Upper lobe of right lung (tissue), 1 donor: ENCODE measurements around the gene NFKBIA. TPM values are rescaled to one million over a fixed set of nuclear protein-coding genes. Genes with fewer than 3 reads are reported as not detected.
A peak's percentile ranks its signal among the peaks of the same experiment; 100 is the strongest.

Source experiments
- ATAC-seq: fragments of 200-7000 bp; cut with Tn5 transposase; one replicate; pipeline ENCODE4 v1.9.1; 2020; ENCODE audit warnings: mild to moderate bottlenecking, moderate library complexity
- DNase-seq: peaks from one replicate; pipeline ENCODE4 v3.0.0-alpha.2; 2020
- H3K27ac ChIP-seq: fragments of 200-600 bp; one replicate; pipeline ENCODE4 v1.8.0; 2022
- H3K27me3 ChIP-seq: fragments of 200-600 bp; one replicate; pipeline ENCODE4 v1.8.0; 2022; ENCODE audit warnings: mild to moderate bottlenecking
- H3K36me3 ChIP-seq: fragments of 200-600 bp; one replicate; pipeline ENCODE4 v1.8.0; 2022
- H3K4me1 ChIP-seq: fragments of 200-600 bp; one replicate; pipeline ENCODE4 v1.8.0; 2022
- H3K4me3 ChIP-seq: fragments of 200-600 bp; one replicate; pipeline ENCODE4 v1.8.0; 2022; ENCODE audit warnings: mild to moderate bottlenecking
- H3K9me3 ChIP-seq: fragments of 200-600 bp; one replicate; pipeline ENCODE4 v1.8.0; 2022
- CTCF ChIP-seq: fragments of 200-600 bp; IDR thresholded peaks from one replicate; pipeline ENCODE4 v1.8.0; 2022; ENCODE audit warnings: antibody characterized with exemption
- intact Hi-C: fragments of 100-400 bp; cut with DNase I; formaldehyde crosslinking; loops from one replicate; pipeline ENCODE4 v1.11.0; 2022
- total RNA-seq: library from RNA; stranded (reverse); fragmentation: NEBNext Ultra II Directional; extraction: Animal tissue kit (Norgen Biotek cat#: 25700); gene quantifications from one replicate; pipeline ENCODE4 v1.2.1, GENCODE V29; 2021
- donor health status: DM: no; HTN: yes; CAD: no; lungs with severe emphysema.

Gene NFKBIA
- total RNA-seq, 1 donor from 2014 or later: 361 TPM

GRCh38 chr14:35402323-35403113, 2.0 kb downstream of the NFKBIA start:
- intact Hi-C loops: loop anchor here (5.0 to 10.0 kb wide), 2 partner anchors 65 to 108 kb away; partner anchors contain the start of gene PSMA6
- no peaks in the 10 kb centered on the region for H3K27me3 ChIP-seq

GRCh38 chr14:35401422-35402265, 2.9 kb downstream of the NFKBIA start:
- TF ChIP-seq CTCF: no peak
- ATAC-seq (no peak), DNase-seq (no peak)
- peaks cover 57% of the 10 kb centered on the region for H3K4me1 ChIP-seq
- H3K27ac ChIP-seq: peak overlapping the region; percentile 100
- H3K36me3 ChIP-seq: peaks cover 46% of the 10 kb centered on the region
- H3K27me3 ChIP-seq: no peaks in the 10 kb centered on the region
- peak overlapping the region; percentile 97 for H3K4me3 ChIP-seq
- intact Hi-C loops: loop anchor here (5.0 to 10.0 kb wide), 2 partner anchors 64 to 107 kb away; partner anchors contain the start of gene PSMA6
- H3K9me3 ChIP-seq: no peaks in the 10 kb centered on the region

More at GRCh38 chr14:35402323-35403113, 2.0 kb downstream of the NFKBIA start:
- peaks cover 46% of the 10 kb centered on the region for H3K36me3 ChIP-seq
- H3K27ac ChIP-seq: peak overlapping the region; percentile 100
- H3K4me1 ChIP-seq: peaks cover 61% of the 10 kb centered on the region
- no peak for DNase-seq
- no peaks in the 10 kb centered on the region for H3K9me3 ChIP-seq
- no peak for ATAC-seq
- no peak for TF ChIP-seq CTCF
- H3K4me3 ChIP-seq: peak overlapping the region; percentile 97

GRCh38 chr14:35400648-35401421, 3.7 kb downstream of the NFKBIA start:
- peaks cover 46% of the 10 kb centered on the region for H3K36me3 ChIP-seq
- peak overlapping the region; percentile 97 for H3K4me3 ChIP-seq
- DNase-seq (peak; percentile 69), ATAC-seq (no peak)
- TF ChIP-seq CTCF: no peak
- H3K27ac ChIP-seq: peak overlapping the region; percentile 100
- no peaks in the 10 kb centered on the region for H3K27me3 ChIP-seq
- intact Hi-C loops: loop anchor here (5.0 to 10.0 kb wide), 2 partner anchors 64 to 106 kb away; partner anchors contain the start of gene PSMA6
- H3K9me3 ChIP-seq: no peaks in the 10 kb centered on the region
- H3K4me1 ChIP-seq: peaks cover 49% of the 10 kb centered on the region

GRCh38 chr14:35399083-35399937, 5.2 kb downstream of the NFKBIA start:
- H3K36me3 ChIP-seq: peaks cover 46% of the 10 kb centered on the region
- intact Hi-C loops: no loop called here
- H3K9me3 ChIP-seq: no peaks in the 10 kb centered on the region
- peak overlapping the region; percentile 65 for H3K27ac ChIP-seq
- peak; percentile 62 for DNase-seq
- no peak overlapping the region for H3K4me3 ChIP-seq
- no peaks in the 10 kb centered on the region for H3K27me3 ChIP-seq
- no peak for ATAC-seq
- no peak for TF ChIP-seq CTCF
- peaks cover 44% of the 10 kb centered on the region for H3K4me1 ChIP-seq
